GM10266 (cell line): Measurements from ENCODE around the gene MYH11.

Experiments
- DNase-seq: peaks from one replicate; pipeline ENCODE4 v3.0.0; 2012; ENCODE audit errors: extremely low spot score
- TF ChIP-seq, protein P1 (sequence below): IDR thresholded peaks from 2 replicates; pipeline ENCODE4 v1.5.1; 2012; ENCODE audit warnings: mild to moderate bottlenecking, low read depth; ENCODE audit not compliant: control insufficient read depth, insufficient read depth; ENCODE audit errors: missing control alignments

MYH11 gene

DNA sequence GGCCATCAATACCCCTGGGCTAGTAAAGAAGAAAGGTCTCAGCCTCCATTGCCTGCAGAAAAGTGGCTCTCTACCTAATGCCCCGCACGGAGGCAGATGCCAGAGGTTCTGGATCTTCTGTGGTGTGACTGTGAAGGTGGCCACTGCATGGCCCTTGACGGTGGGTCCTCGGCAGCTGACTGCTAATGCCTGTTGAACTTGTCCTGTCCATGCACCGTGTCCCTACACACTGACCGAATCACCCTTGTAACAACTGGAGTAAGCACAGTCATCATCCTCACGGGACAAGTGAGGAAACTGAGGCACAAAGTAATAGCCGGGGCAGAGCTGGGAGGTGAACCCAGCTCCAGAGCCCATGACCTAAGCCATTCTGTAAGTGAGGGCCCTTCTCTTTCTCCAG lies 48.8 kb downstream of the MYH11 start:
- TF ChIP-seq, protein P1, sequence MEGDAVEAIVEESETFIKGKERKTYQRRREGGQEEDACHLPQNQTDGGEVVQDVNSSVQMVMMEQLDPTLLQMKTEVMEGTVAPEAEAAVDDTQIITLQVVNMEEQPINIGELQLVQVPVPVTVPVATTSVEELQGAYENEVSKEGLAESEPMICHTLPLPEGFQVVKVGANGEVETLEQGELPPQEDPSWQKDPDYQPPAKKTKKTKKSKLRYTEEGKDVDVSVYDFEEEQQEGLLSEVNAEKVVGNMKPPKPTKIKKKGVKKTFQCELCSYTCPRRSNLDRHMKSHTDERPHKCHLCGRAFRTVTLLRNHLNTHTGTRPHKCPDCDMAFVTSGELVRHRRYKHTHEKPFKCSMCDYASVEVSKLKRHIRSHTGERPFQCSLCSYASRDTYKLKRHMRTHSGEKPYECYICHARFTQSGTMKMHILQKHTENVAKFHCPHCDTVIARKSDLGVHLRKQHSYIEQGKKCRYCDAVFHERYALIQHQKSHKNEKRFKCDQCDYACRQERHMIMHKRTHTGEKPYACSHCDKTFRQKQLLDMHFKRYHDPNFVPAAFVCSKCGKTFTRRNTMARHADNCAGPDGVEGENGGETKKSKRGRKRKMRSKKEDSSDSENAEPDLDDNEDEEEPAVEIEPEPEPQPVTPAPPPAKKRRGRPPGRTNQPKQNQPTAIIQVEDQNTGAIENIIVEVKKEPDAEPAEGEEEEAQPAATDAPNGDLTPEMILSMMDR, result no peak
- DNase-seq, result no peak

DNA sequence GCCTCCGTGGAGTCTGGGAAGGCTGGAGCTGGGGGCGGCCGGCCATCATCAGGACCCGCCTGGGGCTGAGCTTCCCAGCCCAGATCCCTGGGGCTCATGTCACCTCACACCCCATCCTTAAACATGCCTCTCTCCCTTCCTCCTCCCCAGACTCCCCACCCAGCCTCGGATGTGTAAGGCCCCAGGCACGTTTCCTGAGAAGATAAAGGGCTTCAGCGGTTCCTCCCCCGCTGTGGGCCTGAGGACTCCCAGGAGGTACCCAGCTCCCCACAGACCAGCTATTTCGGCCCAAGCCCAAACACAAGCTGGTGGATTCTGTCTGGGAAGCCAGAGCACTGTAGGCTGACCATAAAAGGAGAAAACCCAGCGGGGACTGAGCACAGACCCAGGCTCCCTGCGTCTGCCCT lies 49.2 kb downstream of the MYH11 start:
- TF ChIP-seq, protein P1, result no peak
- no peak for DNase-seq

DNA sequence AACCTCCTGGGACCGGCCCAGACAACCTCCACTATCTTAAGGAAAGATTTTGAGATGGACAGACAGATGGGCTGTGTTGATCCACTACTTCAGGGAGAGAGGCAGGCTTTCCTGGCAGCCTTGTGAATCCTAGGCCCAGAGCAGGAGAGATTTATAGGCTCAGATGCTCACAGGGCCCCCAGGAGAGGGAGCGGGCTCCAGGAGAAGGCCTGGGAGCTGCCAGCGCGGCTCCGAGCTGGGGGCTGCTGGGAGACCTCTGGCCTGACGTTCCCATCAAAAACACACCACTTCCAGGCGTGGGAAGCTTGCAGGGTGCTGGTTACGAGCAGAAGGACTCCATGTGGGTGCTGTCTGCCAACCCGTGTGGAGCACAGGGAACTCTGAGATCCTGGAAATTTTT lies 53.2 kb downstream of the MYH11 start:
- TF ChIP-seq, protein P1, result no peak
- DNase-seq, result no peak

DNA sequence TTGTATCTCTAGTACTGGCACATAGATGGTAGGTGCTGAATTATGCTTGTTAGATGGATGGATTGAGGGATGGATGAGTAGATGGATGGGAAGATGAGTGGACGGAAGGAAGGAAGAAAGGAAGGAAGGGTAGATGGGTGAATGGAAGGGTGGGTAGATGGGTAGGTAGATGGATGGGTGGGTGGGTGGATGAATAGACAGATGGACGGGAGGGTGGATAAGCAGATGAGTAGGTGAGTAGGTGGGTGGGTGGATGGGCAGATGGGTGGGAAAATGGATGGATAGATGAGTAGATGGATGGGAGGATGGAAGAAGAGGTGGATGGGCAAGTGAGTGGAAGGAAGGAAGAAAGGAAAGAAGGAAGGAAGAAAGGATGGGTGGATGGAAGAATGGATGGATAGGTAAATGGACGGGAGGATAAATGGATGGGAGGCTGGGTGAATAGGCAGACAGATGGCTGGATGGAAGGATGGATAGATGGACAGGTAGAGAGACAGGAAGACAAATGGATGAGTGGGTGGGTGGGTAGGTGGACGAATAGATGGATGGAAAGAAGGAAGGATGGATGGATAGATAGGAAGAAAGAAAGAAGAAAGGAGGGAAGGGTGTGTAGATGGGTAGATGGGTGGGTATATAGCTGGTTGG lies 56.9 kb downstream of the MYH11 start:
- TF ChIP-seq, protein P1, result no peak
- no peak for DNase-seq

DNA sequence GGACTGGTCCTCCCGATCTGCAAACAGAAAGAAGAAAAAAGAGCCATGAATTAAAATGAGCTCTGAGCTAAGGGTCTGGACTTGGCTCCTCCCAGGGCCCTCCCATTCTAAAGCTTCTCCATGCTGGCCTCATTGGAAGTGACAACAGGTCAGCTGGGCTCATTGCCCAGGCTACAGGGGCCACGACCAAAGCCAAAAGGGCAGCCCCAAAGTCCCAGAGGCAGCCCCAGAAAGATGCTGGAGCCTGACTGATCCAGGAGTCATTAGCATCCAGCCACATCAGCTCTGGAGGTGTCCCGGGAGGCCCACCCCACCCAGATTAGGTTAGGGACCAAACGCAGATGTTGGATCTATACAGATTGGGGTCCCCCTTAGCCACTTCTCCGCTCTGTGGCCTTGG lies 58.2 kb downstream of the MYH11 start:
- TF ChIP-seq, protein P1, result no peak
- DNase-seq, result no peak

DNA sequence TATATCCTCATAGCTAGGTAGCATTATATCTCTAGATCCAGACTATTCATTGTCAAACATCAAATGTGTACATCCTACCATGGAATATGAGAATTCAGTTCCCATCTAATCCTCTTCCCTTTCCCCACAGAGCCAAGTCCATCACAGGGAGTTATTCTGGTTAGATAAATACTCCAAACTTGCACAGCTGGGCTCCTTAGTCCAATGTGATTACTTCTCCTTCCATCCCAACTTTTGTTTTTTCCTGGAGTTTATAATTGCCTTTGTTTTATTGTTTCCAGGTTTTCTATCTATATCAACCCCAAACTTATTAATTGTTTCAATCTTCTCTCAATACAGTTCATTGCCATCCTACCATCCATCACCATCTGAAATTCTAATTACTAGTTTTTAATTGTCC lies 59.9 kb downstream of the MYH11 start:
- DNase-seq, result no peak
- TF ChIP-seq, protein P1, result no peak

DNA sequence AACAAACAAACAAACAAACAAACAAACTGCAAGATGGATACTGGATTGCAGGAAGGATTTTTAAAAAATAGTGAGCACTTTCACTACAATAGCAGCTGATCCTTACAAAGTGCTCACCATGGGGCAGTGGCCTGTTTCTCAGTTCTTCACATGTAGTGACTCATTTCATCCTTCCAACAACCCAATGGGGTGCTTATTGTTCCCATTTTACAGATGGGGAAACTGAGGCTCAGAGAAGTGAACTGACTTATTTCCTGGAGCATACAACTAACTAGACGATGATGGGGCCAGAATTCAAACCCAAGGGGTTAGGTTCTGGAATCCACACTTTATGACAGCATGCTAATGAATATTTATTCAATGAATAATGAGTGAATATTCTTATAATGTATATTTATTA lies 61.2 kb downstream of the MYH11 start:
- DNase-seq, result no peak
- TF ChIP-seq, protein P1, result no peak
